Stimulated activated CD4-positive, alpha-beta T cell treated with anti-CD3 and anti-CD28 coated beads, Interleukin-2, amount 100 ng/mL, for 4 hours (primary cell): Measurements from ENCODE around the gene TSPOAP1.

ENCODE experiments used
- DNase-seq: peaks from one replicate; pipeline ENCODE4 v3.0.0-alpha.2; 2020; ENCODE audit warnings: low read depth

Gene TSPOAP1

DNA sequence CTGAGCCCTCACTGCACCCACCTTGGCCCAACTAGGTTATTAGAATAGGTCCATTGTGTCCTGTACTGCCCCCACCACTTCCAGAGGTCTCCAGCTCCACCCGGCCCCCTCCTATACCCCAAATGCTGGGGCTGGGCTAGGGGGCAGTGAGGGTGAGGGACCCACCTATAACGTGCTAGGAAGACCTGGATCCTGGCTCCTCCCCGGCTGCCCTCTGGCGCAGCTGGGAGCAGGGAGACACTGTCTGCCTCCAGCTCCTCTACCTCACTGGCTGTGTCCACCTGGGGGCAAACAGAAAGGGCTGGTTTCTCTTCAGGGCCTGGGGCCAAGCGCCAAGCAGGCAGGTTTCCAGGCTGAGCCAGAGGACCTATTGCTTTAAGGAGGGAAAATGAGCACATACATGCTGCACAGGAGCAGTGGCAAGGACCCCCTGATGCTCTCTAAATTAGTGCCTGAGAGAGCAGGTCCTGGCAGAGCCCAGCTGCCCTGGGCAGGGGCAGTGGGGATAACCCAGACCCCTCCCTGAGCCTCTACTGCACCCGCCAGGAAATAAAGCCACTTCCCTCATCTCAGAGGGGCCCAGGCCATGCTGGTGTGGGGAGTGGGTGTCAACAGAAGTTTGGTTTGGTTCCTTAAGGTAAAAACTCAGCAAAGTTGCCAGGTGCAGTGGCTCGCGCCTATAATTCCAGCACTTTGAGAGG, 12.2 kb downstream of the TSPOAP1 start:
- DNase-seq, result no peak

DNA sequence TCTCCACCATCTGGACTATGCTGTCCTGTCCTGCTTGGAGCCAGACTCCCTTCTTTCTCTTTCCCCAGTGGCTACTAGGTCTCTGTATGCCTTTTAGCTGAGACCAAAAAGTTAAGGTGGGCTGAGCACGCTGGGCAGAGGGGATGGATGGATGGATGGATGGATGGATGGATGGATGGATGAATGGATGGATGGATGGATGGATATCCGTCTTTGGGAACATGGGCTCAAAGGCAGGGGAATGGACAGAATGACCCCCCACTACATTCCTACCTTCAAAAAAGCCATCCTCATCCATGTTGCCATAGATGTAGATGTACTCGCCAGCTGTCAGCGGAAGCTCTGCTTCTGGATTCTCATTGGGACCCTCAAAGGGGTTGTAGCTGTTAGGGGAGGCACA, 12.8 kb downstream of the TSPOAP1 start:
- DNase-seq, result no peak

DNA sequence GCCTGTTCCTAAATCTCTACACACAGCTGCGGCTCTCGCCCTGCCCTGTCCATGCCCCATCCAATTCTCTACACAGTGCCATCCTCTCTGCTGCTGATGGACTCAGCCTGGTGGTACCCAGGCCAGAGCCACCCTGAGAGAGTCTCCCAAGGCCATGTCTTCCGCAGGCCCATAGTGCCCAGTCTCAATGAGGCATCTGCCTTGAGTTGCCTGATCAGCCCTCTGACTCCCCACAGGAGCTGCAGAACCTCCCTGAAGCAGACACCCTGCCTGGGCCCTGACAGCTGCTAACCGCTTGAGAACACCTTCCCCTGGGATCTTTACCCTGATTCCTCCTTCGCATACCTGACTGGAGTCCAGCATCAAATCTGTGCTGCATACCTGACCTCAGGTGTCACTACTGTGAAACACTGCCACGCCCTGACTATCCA, 13.3 kb downstream of the TSPOAP1 start:
- no peak for DNase-seq

DNA sequence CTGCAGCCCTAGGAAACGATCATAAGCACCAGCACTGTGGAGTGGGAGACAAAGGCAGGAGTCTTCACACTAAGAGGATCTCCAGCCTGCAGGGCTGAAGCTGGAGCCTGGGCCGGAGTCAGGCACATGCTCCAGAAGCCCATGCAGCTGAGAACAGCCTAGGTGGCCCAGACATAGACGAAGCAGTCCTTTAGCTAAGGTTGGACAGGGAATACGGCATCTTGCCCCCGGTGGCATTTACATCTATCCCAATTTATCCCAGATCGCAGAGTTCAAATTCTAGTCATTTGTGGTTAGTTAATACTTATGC, 13.9 kb downstream of the TSPOAP1 start:
- DNase-seq, result no peak

DNA sequence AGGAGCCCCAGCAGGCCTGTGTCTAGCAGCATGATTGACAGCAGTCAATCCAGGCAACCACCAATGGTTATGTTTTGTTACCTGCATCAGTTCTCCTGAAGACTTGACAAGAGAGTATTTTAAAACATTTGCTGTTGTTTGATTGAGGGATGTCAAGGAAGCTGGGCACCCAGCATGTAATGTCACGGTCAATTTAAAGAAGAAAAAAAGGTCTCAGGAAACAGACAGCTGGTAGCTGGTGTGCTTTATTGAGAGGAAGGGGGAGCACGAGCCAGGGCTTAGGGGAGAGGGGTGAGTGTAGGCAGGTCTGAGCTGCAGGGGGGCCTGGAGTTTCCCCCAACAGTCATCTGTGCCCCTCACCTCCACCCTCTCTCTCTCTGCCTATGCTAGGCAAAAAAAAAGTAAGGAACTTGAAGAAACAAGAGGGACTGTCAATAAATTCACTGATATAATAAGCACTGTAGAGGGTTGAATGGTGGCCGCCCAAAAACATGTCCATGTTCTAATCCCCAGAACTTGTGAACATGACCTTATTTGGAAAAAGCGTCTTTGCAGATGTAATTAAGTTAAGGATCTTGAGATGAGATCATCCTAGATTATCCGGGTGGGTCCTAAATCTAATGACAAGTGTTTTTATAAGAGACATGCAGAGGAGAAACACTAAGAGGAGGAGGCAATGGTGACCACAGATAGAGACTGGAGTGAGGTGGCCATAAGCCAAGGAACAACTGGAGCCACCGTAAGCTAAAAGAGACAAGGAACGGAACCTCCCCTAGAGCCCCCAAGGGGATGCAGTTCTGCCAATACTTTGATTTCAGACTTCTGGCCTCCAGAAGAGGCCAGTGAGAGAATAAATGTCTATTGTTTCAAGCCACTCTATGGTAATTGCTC, 14.5 kb downstream of the TSPOAP1 start:
- DNase-seq, result no peak

DNA sequence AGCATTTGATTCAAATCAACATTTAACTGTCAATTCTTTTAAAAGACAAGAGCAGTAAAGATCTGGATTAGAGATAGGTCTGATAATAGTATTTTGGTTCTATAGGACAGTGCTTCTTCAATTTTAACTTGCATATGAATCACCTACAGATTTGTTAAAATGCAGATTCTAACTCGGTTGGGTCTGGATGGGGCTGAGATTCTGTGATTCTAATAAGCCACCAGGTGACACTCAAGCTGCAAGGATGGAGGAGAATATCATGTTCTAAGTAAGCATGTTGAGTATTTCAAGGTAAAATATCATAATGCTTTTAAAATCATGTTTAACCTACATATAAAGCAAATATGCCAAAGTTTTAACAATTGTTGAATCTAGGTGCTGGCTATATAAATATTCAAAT, 15.8 kb downstream of the TSPOAP1 start:
- no peak for DNase-seq

DNA sequence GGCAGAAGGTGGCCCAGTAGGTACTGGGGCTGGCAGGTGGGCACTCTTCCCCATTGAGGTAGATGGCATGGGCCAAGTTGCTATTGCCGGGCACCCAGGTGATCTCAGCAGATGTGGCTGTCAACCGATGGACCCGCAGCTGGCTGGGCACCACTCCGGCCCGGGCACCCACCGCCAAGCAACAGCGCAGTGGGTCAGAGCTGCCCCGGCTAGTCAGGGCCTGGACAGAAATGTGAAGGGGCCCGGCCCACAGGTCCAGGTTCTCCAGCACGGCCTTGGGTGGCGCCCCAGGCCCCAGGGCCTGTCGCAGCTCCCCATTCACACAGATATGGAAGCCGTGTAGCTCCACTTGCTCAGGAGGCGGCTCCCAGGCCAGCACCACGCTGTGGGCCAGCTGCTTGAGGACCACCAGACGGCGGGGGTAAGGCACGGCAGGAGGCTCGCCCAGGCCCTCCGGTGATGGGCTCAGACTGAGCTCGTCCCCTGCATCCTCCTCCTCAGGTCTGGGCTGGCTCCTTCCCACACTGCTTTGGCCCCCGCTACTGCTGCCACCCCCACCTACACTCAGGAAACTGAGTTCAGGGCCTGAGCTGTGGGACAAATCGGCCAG, 16.5 kb downstream of the TSPOAP1 start:
- DNase-seq, result no peak

DNA sequence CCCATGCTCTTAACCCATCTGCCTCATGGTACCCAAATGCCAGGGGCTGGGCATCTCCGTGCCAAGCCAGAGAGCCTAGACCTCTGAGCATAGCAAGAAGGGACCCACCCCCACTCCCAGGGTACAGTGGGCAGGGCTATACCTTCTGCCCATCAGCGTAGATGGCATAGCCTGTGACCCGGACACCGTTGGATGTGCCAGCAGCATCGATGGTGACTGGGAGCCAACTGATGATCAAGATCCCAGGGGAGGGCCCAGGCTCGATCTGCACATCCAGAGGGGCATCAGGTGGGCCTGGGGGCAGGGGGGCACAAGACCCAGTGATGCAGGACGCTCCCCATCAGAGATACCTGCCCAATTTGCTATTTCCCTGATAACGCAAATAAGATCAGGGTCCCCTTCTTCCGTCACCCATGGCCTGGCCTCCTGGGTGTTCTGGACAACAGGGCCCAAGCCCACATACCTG, 17.1 kb downstream of the TSPOAP1 start:
- DNase-seq, result no peak

DNA sequence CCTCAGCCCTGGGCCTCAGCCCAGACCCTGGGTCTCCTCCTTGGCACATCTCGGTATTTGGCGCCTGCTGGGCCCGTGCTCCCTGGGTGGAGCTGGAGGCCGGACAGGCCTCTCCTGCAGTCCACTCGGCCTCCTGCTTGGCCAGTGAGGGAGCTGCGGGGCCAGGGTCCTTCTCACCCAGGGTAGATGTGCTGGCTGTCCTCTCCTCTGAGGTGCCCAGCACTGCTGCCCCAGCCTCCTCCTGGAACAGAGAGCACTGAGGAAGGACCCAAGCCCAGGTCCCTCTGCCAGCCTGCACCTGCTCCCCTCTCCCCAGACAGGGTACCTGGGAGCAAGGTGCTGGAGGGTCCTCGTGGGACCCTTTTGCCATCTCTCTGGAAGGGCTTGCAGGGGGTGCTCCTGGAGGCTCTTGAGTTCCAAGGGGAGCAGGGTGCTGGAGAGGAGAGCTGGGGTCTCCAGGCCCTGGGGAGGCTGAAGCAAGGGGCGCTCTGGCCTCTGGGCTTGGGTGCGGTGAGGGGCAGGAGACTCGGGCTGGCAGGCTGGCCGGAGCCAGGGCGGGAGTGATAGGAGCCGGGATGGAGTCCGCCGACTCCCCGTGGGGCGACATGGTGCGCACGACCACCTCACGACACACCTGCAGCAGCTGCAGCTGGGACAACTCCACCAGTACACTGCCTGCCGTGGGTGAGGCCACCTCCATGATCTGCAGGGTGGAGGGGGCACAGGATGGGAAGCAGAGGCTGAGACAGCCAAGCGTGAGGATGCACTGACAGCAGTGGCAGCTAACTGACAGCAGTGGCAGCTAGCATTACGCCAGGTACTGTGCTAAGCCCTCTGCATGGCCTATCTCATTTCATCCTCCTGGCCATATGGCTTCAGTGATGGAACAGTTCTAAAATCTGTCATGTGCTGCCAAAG, 17.8 kb downstream of the TSPOAP1 start:
- DNase-seq, result no peak

DNA sequence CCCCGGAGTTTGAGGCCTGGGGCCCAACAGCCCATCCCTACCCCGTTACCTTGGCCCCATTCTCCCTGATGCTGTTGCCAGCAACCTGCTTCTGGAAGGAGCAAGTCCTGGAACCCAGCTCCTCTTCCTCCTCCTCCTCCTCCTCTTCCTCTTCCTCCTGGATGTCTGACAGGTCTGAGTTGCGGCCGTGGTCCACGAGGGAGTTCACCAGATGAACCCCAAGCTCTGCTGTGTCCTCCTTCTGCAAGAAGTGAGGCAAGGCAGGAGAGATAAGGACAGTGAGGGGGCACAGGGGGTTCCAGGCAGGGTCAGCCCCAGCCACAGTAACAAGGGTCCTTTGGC, 18.7 kb downstream of the TSPOAP1 start:
- no peak for DNase-seq

DNA sequence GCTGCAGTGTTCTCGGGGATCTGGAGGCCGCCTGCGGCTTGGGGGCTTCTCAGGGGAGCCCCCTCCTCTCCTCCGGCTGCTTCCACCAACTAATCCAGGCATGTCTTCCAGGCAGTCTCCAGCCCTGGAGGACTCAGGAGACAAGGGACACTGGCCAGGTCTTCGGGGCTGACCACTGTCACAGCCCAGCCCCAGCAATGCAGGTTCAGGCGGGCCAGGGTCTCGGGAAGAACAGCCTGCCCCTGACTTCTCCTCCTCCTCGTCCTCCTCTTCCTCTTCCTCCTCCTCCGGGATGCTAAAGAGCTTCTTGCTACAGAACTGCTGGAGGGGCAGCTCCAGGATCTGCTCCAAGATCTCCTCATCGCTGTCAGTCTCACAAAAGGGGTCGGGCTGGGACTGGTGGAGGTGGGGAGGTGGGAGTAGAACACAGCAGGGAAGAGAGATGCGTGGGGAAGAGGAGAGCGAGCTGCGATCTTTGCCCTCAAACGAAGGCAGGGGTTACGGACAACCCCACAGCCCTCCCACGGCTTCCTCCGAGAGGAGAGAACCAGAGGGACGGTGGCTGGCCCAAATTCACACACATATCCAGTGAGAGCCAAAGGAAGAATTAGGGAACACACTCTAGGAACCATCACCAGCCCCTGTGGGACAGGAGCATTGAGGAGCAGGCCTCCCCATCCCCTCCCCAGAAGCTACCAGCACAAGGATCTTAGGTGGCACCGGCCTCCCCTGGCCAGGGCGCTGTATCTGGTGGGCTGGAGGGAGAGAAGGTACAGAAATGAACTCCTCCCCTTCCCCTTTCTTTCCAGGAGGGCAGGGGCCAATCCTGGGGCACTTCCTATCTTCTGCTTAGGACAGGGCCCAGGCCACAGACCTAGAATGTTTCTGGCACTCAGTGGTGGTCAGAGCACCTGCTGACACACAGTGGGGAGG, 19.3 kb downstream of the TSPOAP1 start:
- DNase-seq, result no peak

DNA sequence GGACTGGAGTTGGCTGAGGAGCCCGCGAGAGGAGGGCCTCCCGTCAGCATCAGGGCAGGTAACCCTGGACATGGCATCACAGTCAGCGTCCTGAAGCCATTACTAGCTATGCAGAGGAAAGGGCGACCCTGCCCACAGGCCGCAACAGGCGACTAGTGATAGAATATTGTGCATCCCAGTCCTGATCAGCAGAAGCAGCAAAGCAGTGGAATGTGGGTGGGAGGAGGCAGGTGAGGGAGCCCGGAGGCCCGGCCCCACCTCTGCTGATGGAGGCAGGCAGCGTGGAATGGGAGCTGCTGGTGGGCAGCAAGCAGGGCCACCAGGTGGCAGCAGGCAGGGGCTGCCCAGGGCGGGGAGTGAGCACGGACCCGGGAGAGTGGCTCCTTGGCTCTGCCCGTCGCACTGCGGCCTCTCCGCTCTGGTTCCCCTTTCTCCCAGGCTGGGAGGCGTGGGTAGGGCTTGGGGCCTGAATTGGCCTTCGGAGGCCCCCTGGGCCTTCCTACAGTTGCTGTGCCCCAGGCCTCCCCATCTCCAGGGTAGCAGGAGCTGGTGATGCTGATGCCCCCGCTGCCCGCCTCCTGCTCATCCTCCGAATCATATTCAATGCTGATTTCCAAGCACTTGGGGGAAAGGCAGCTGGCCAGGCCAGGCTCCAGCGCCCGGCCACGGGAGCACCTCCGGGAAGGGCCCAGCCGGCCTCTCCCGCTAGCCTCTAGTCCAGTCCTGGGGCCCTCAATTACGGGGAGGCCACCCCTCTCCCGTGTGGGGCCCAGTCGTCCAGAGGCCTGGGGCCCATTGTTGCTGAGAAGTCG, 20.2 kb downstream of the TSPOAP1 start:
- no peak for DNase-seq

DNA sequence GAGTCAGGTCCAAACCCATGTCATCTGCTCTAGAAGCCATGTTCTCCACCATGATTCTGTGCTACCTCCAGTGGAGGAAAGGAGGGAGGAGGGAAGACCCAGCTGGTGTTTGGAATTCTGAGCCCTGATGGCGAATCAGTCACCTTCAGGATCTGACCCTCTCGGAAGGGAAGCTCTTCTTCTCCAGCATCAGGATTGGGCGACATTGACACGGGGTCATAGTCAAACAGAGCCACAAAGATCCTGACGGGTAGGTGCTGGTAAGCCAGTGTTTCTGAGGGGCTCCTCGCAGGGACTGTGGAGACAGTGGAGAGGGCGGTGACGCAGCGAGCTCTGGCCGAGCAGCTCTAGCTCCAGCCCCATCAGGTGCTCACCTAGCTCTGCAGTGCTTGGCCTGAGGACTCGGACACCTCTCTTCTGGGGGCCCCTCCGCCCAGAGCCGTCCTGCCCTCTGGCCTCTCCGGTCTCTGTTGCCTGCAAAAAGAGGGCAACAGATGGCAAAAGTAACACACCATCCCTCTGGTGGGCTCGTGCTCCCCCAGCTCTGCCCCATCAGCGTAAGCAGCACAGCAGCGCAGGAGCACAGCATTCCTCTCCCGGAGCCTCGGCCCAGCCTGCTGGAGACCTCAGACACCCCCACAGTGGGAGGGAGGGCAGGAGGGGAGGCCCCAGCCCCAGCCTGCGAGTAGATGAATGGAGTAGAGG, 21.0 kb downstream of the TSPOAP1 start:
- DNase-seq, result no peak

DNA sequence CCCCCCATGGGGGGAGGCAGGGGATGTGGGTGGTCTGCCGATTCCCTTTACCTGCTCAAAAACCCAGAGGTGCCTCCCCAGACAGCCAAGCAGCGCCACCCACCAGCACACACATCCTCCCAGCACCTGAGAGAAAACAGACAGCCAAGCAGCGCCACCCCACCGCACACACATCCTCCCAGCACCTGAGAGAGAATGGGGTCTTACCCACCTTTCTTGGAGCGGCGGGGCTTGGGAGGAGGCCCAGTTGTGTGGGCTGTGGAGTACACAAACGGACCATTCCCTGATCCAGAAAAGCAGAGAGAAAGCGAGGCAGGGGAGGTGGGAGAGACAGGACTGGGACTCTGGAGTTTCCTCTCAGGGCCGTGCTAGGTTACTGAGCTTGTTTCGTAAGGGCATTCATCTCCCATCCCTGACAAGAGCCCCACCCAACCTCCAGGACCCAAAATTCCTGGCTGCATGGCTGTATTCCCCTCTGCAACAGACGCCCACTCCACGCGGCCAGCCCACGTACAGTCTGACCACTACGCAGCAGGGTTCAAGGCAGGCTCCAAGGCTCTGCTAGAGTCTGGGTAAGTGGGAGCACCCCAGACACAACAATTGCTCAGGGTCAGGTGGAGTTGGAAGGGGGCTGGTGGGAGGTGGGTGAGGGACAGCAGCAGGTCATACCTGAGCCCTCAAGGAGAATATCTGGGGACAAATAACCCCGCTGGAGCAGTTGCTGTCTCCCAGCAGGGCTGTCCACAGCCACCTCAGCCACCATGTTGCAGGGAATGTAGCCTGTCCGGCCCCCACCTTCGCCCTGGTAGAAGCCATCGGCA, 22.3 kb downstream of the TSPOAP1 start:
- no peak for DNase-seq

DNA sequence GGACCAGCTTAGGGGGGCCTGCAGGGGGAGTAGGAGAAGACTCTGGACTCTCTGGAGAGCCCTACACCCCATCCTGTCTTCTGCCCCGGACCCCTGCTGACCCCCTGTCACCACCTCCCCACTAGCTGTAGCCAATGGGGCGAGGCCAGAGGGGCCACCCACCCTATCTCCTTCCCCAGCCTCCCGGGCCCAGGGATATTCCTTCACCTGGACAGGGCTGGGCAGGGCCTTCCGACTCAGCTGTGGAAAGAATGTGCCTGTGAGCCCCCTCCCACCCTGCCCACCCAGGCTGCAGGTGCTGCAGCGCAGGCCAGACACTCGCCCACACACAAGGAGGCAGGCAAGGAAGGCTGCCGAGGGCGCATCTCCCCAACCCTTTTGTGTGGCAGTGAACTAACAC, 23.0 kb downstream of the TSPOAP1 start:
- no peak for DNase-seq

DNA sequence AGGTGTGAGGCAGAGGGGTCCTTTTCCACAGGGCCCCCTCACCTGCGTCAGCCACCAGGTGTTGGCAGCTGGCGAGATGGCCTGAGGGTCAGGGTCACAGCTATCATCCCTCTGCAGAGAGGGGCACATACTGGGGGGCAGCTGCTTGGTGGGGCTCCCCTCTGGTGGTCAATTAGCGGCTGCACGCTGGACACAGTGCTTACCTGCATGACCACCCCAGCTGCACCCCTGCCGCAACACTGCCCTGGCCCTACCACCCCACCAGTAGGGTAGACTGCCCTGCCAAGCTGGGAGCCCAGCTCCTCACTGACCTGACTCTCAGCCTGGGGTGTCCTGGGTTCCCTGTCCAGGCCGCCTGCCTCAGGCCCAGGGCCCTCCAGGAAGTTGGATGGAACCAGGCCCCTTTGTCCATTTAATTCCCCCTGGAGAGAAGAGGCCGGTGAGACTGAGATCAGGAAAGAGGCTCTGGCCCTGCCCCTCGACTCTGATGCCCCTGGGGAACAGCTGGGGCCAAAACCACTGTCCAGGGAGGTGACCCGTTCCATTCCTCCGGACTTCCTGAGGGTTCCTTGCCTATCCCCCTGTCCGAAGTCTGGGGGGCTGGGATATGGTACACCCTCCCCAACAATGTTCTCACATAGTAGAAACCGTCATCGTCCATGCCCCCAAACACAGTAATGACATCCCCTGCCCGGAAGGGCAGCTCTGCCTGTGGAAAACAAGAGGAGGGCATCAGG, 23.7 kb downstream of the TSPOAP1 start:
- DNase-seq, result no peak

DNA sequence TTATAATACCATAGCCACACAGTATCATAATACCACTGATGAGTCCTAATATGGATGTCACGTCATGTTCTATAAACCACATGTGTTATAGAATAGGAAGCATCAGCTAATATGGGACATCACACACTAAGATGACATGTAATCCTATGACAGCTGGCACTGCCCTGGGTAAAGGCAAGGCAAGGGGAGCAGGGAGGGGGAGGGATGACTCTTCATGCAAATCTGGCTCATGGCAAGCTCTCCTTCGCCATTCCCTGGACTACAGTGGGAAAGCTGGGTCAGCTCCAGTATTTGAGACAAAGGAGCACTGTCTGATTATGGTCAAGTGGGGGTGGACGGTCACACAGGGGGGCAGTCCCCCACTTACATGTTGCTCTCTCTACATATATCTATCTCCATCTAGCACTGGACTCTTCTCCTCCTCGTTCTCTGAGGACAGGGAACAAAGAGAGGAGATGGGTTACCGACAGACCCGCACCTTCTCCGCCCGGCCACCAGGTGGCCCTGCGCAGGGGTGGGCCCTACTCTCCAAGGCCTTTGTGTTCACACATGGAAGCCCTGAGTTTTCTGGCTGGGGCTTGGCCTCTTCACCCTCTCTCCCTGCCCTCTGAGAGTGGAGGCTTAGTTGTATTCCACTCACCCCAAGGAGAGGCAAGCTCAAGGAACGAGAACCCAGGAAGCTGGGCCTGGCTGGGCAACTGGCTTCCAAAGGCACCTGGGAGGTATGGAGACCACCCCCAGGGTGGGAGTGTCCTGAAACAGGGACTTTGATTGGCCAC, 24.4 kb downstream of the TSPOAP1 start:
- peak; percentile 25 for DNase-seq
